Subcutaneous adipose tissue (tissue), 4 donors: Measurements from ENCODE around the gene PRDM16. TPM values are rescaled to one million over a fixed set of nuclear protein-coding genes. Genes with fewer than 3 reads are reported as not detected.

ENCODE experiments used
- total RNA-seq, 4 donors: library from RNA; depleted of rRNA; stranded (reverse); fragments of >200 nt; gene quantifications; one replicate each; pipeline ENCODE4 v1.1.0, GENCODE V29; 2016
- TF ChIP-seq, protein P1 (sequence below): fragments of 450-650 bp; IDR thresholded peaks from one replicate; pipeline ENCODE4 v1.5.1; 2016; ENCODE audit warnings: low read depth, mild to moderate bottlenecking, control low read depth, antibody characterized with exemption, moderate library complexity

PRDM16 gene
- total RNA-seq, 4 donors from 2014 or later = 0.82 to 1.7 (median 1.1) TPM

- TF ChIP-seq, protein P1, sequence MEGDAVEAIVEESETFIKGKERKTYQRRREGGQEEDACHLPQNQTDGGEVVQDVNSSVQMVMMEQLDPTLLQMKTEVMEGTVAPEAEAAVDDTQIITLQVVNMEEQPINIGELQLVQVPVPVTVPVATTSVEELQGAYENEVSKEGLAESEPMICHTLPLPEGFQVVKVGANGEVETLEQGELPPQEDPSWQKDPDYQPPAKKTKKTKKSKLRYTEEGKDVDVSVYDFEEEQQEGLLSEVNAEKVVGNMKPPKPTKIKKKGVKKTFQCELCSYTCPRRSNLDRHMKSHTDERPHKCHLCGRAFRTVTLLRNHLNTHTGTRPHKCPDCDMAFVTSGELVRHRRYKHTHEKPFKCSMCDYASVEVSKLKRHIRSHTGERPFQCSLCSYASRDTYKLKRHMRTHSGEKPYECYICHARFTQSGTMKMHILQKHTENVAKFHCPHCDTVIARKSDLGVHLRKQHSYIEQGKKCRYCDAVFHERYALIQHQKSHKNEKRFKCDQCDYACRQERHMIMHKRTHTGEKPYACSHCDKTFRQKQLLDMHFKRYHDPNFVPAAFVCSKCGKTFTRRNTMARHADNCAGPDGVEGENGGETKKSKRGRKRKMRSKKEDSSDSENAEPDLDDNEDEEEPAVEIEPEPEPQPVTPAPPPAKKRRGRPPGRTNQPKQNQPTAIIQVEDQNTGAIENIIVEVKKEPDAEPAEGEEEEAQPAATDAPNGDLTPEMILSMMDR = no peak
Measured at GRCh38 chr1:3450983-3451382, 382.0 kb downstream of the PRDM16 start.

- TF ChIP-seq, protein P1 = no peak
Measured at GRCh38 chr1:3451994-3452865, 383.2 kb downstream of the PRDM16 start.

DNA sequence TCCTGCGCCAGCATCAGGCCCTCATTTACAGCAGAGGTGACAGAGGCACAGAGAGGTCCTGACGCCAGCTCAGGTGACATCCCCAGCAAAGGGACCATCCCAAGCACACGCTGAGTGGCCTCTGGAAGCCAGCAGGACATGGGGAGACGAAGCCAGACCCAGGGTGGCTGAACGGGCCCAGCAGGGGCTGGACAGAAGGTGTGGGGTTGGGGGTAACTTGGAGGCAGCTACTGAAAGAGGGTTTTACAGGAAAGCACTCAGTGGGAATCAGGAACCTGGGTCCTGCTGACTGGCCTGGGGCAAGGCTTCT is 383.8 kb downstream of the PRDM16 start:
- TF ChIP-seq, protein P1 = no peak

DNA sequence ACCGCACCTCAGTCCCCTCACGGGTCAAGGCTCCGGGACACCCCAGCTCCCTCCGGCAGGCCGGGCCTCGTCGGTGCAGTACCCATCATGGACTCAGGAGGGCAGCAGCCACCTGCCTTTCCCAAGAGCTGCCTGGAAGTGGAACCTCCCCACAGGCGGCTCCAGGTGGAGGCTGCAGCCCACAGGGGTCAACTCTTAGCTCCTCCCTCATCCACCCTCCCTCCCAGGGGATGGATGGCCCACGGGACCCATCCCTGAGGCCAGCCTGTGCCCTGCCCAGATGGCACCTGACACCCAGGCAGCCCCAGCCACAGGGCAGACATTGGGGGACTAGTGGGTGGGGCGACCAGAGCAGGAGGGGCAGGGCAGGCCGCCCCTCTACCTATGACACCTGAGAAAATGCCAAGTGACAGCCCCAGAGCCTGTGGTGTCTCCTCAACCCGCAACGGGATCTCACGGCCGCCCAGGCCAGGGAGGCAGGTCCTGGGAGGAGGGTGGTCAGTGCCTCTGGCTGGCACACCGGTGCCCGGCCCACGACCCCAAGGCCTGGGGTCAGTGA is 384.3 kb downstream of the PRDM16 start:
- TF ChIP-seq, protein P1 = no peak

DNA sequence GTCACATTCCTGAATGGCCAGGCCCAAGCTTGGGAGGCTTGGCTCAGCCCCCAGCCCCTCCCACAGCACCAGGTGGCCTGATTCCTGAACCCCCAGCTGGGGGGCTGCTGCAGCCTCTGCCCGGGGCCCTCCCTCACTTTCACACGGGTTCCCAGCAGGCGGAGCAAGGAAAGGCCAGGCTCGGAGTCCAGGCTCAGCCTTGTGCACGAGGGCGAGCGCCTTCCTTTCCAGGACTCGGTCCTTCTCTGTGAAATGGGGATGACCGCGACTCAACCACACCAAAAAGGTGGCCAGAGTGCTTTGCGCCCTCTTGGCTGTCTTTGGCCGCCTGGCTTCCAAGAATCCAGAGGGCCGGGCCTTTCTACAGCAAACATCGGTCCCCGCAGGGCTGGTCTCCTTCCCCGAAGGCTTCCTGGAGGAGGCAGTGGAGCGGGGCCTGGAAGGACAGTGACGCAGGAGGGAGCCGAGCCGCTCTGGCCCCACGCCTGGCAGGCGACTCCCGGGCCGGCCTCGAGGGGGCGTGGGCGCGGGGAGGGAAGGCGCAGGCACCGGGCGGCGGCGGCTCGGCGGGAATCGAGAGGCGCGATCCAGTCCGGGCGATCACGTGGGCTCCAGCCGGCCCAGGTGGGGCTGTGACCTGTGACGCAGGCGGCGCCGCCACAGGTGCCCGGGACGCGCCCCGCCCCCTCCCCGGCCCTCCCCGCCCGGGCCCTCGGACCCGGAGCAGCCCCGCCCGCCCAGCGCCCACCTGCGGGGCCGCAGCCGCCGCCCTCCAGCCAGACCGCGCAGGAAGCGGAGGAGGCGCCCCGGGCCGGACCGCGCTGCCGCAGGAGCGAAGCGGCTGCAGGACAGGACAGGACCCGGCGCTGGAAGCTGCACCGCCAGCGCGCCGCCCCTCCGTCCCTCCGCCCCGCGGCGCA is 385.1 kb downstream of the PRDM16 start, which contains the start of gene ARHGEF16:
Gene ARHGEF16, plus strand, starts transcription at position 775 of the 920 bp plus-strand sequence. CDS start 8,420 bp downstream, outside the sequence.
- TF ChIP-seq, protein P1 = no peak

- TF ChIP-seq, protein P1 = no peak
Measured at GRCh38 chr1:3454811-3455618, 386.0 kb downstream of the PRDM16 start.
